EH (cell line): Measurements from ENCODE around the gene FLRT2.
A peak's percentile ranks its signal among the peaks of the same experiment; 100 is the strongest.

Source experiments
- DNase-seq: peaks from one replicate; pipeline ENCODE4 v3.0.0-alpha.2; 2015; ENCODE audit warnings: low read depth

Gene FLRT2

GRCh38 chr14:85564841-85565527, 35.0 kb downstream of the FLRT2 start:
- peak; percentile 69 for DNase-seq

- DNase-seq = peak; percentile 40
Observed at GRCh38 chr14:85565862-85566296, 35.9 kb downstream of the FLRT2 start.

GRCh38 chr14:85566603-85567002, 36.7 kb downstream of the FLRT2 start:
- peak; percentile 88 for DNase-seq

GRCh38 chr14:85572011-85572410, 42.1 kb downstream of the FLRT2 start:
- no peak for DNase-seq

GRCh38 chr14:85572845-85573244, 42.9 kb downstream of the FLRT2 start:
- DNase-seq = peak; percentile 87

- peak; percentile 30 for DNase-seq
Observed at GRCh38 chr14:85573406-85573805, 43.5 kb downstream of the FLRT2 start.

- DNase-seq = no peak
Observed at GRCh38 chr14:85574853-85575616, 45.1 kb downstream of the FLRT2 start.

GRCh38 chr14:85575617-85575898, 45.6 kb downstream of the FLRT2 start:
- no peak for DNase-seq

GRCh38 chr14:85576218-85576617, 46.3 kb downstream of the FLRT2 start:
- DNase-seq = peak; percentile 50

- DNase-seq = peak; percentile 16
Observed at GRCh38 chr14:85576848-85577542, 47.1 kb downstream of the FLRT2 start.

- no peak for DNase-seq
Observed at GRCh38 chr14:85577543-85578114, 47.7 kb downstream of the FLRT2 start.

- DNase-seq = no peak
Observed at GRCh38 chr14:85578357-85578756, 48.4 kb downstream of the FLRT2 start.

GRCh38 chr14:85578930-85579329, 49.0 kb downstream of the FLRT2 start:
- no peak for DNase-seq

GRCh38 chr14:85579942-85580341, 50.0 kb downstream of the FLRT2 start:
- DNase-seq = peak; percentile 55

GRCh38 chr14:85580536-85581140, 50.7 kb downstream of the FLRT2 start:
- DNase-seq = peak; percentile 32

- DNase-seq = no peak
Observed at GRCh38 chr14:85581691-85582090, 51.7 kb downstream of the FLRT2 start.

GRCh38 chr14:85583380-85583779, 53.4 kb downstream of the FLRT2 start:
- no peak for DNase-seq

- no peak for DNase-seq
Observed at GRCh38 chr14:85584481-85584880, 54.5 kb downstream of the FLRT2 start.

- peak; percentile 91 for DNase-seq
Observed at GRCh38 chr14:85587151-85587711, 57.3 kb downstream of the FLRT2 start.

- peak; percentile 65 for DNase-seq
Observed at GRCh38 chr14:85590784-85591183, 60.8 kb downstream of the FLRT2 start.

GRCh38 chr14:85594217-85594616, 64.3 kb downstream of the FLRT2 start:
- DNase-seq = no peak

- DNase-seq = no peak
Observed at GRCh38 chr14:85595981-85596380, 66.0 kb downstream of the FLRT2 start.
